ENCODE measurements around the gene DCANP1. TPM values are rescaled to one million over a fixed set of nuclear protein-coding genes. Genes with fewer than 3 reads are reported as not detected.

DCANP1 gene
- total and polyA plus RNA-seq, 2 donors (not counting 3 experiments of a cell fraction or from before 2014, with no cell fraction given), result not detected

- FAIRE-seq (no peak), DNase-seq (ENCODE audit: low read depth, low spot score) (no peak)
- no peak overlapping the region for H3K4me3 ChIP-seq (replicated peaks in 1 of 3; ENCODE audit: insufficient read depth in 1 of 3, low read depth in 1 of 3, low read length in 3 of 3)
- no peaks in the 10 kb centered on the region for H3K27me3 ChIP-seq (ENCODE audit: control insufficient read depth in 2 of 2, insufficient read depth in 2 of 2, low read length in 2 of 2)
- BruUV-seq (replicated peaks), result no TSS peak
- dilution Hi-C loops (cut with MboI; ENCODE audit: extremely low pct_ligation_motif_present, low sequenced_read_pairs), result no loop called here
- no peak overlapping the region for H3K4me2 ChIP-seq (ENCODE audit: insufficient read depth, low read length)
- CTCF ChIA-PET, result interaction anchor here (1.4 to 1.9 kb wide), 2 partner anchors 9 to 170 kb away, joined by 4 read pairs; no protein-coding TSS in a partner anchor
- H2AFZ ChIP-seq (ENCODE audit: low read depth, low read length), result no peak overlapping the region
- no peak for TF ChIP-seq CTCF (IDR thresholded peaks at IDR 0.05; ENCODE audit: extremely low read depth in 1 of 2, insufficient read depth in 1 of 2, low read depth in 1 of 2, low read length in 2 of 2)
- TF ChIP-seq EZH2 (IDR thresholded peaks at IDR 0.05; ENCODE audit: borderline replicate concordance, low read depth, low read length, severe bottlenecking), result no peak
- no peak for TF ChIP-seq MAX (IDR thresholded peaks at IDR 0.05; ENCODE audit: insufficient read depth, insufficient read length)
- TF ChIP-seq MYC (IDR thresholded peaks at IDR 0.05; ENCODE audit: low read depth, low read length), result no peak
- no peak for TF ChIP-seq GATA2 (IDR thresholded peaks at IDR 0.05; ENCODE audit: insufficient read depth, insufficient read length, low read depth, low read length)
- no peak for TF ChIP-seq POLR2AphosphoS5 (IDR thresholded peaks at IDR 0.05; ENCODE audit: insufficient read depth, low read depth, low read length)
- H3K27ac ChIP-seq (ENCODE audit: insufficient read depth, low read depth, low read length), result no peak overlapping the region
- intact Hi-C loops (cut with micrococcal nuclease), result loop anchor here (5.0 kb wide), 2 partner anchors 129 to 189 kb away; no protein-coding TSS in a partner anchor
- peaks cover 78% of the 10 kb centered on the region for H3K79me2 ChIP-seq (ENCODE audit: control insufficient read depth, insufficient read depth, low read length)
- H3K4me1 ChIP-seq (ENCODE audit: control insufficient read depth, extremely low read depth, insufficient read depth, low read length), result peaks cover 13% of the 10 kb centered on the region
- no peak overlapping the region for H3K9ac ChIP-seq (replicated peaks; ENCODE audit: extremely low read depth, insufficient read depth, low read length)
- POLR2A ChIA-PET, result interaction anchor here (0.6 kb wide), 1 partner anchor 328 kb away, joined by 14 read pairs; no protein-coding TSS in a partner anchor
- H4K20me1 ChIP-seq (replicated peaks; ENCODE audit: control insufficient read depth, extremely low read depth, insufficient read depth, low read length), result peaks cover 4% of the 10 kb centered on the region
- no peaks in the 10 kb centered on the region for H3K9me1 ChIP-seq (replicated peaks; ENCODE audit: control insufficient read depth, extremely low read depth, insufficient read depth, low read length)
- peaks cover 0 to 5% of the 10 kb centered on the region in 2 experiments for H3K36me3 ChIP-seq (ENCODE audit: control insufficient read depth in 2 of 2, extremely low read depth in 1 of 2, insufficient read depth in 2 of 2, low read length in 2 of 2)
- no peaks in the 10 kb centered on the region for H3K9me3 ChIP-seq (replicated peaks; ENCODE audit: control insufficient read depth, insufficient read depth, low read length)
Measured at GRCh38 chr5:135395866-135396265, 51.3 kb downstream of the DCANP1 start.

Measured in endothelial cell of umbilical vein (primary cell).